CD14-positive monocyte (primary cell): ENCODE data around the gene TRABD. TPM values are rescaled to one million over a fixed set of nuclear protein-coding genes. Genes with fewer than 3 reads are reported as not detected.
A peak's percentile ranks its signal among the peaks of the same experiment; 100 is the strongest.

Experiments used
- DNase-seq, 3 donors: peaks; one replicate each; pipeline ENCODE4 v3.0.0-alpha.2; 2011 to 2022
- H2AFZ ChIP-seq: 2 replicates; pipeline ENCODE4 v1.6.0; 2012; ENCODE audit warnings: mild to moderate bottlenecking, low read depth, low read length, inconsistent platforms; ENCODE audit not compliant: insufficient read depth, poor library complexity, severe bottlenecking
- H3K27ac ChIP-seq, 2 donors: 1 replicate in 1 of 2; 2 replicates in 1 of 2; pipeline ENCODE4 v1.5.1; 2012 to 2013; ENCODE audit warnings: low read length in 2 of 2, control low read depth in 1 of 2, inconsistent platforms in 1 of 2, low read depth in 1 of 2, mild to moderate bottlenecking in 1 of 2
- H3K27me3 ChIP-seq, 2 donors: one replicate each; pipeline versions ENCODE4 v1.6.0 to v1.6.1; 2011 to 2013; ENCODE audit warnings: low read length in 2 of 2; ENCODE audit not compliant: control insufficient read depth in 2 of 2, insufficient read depth in 2 of 2
- H3K36me3 ChIP-seq, 2 donors: replicated peaks in 1 of 2; 1 replicate in 1 of 2; 2 replicates in 1 of 2; pipeline versions ENCODE4 v1.5.1 to v1.6.1; 2012 to 2013; ENCODE audit warnings: low read length in 2 of 2, control low read depth in 1 of 2, inconsistent platforms in 1 of 2, mild to moderate bottlenecking in 1 of 2; ENCODE audit not compliant: insufficient read depth in 2 of 2, control insufficient read depth in 1 of 2
- H3K4me1 ChIP-seq, 2 donors: 1 replicate in 1 of 2; 2 replicates in 1 of 2; pipeline versions ENCODE4 v1.5.1 to v1.6.1; 2012 to 2013; ENCODE audit warnings: low read length in 2 of 2, control low read depth in 1 of 2, inconsistent platforms in 1 of 2, mild to moderate bottlenecking in 1 of 2, moderate library complexity in 1 of 2; ENCODE audit not compliant: insufficient read depth in 2 of 2, control insufficient read depth in 1 of 2
- H3K4me2 ChIP-seq: replicated peaks from 2 replicates; pipeline ENCODE3; 2012; ENCODE audit warnings: low read length, moderate library complexity, mild to moderate bottlenecking; ENCODE audit not compliant: poor library complexity, severe bottlenecking; ENCODE audit errors: extremely low read depth
- H3K4me3 ChIP-seq, 3 experiments: fragments of 200-600 bp in 1 of 3; sonication (generic) in 1 of 3; replicated peaks in 1 of 3; 1 replicate in 2 of 3; 2 replicates in 1 of 3; pipeline ENCODE4 v1.5.1; 2011 to 2013; ENCODE audit warnings: low read length in 3 of 3, mild to moderate bottlenecking in 3 of 3, control low read depth in 2 of 3, low read depth in 2 of 3, inconsistent platforms in 1 of 3, moderate library complexity in 1 of 3
- H3K79me2 ChIP-seq: 2 replicates; pipeline ENCODE4 v1.6.0; 2012; ENCODE audit warnings: mild to moderate bottlenecking, control low read depth, inconsistent platforms, low read length, moderate library complexity; ENCODE audit not compliant: insufficient read depth
- H3K9ac ChIP-seq: 2 replicates; pipeline ENCODE4 v1.6.0; 2017; ENCODE audit warnings: low read length, mild to moderate bottlenecking; ENCODE audit not compliant: insufficient read depth, poor library complexity, severe bottlenecking
- H3K9me3 ChIP-seq, 2 donors: replicated peaks in 1 of 2; 1 replicate in 1 of 2; 2 replicates in 1 of 2; pipeline versions ENCODE4 v1.5.1 to v1.6.1; 2012 to 2013; ENCODE audit warnings: low read length in 2 of 2, control low read depth in 1 of 2; ENCODE audit not compliant: control insufficient read depth in 1 of 2, insufficient read depth in 1 of 2
- H4K20me1 ChIP-seq: 2 replicates; pipeline ENCODE4 v1.6.0; 2012; ENCODE audit warnings: mild to moderate bottlenecking, low read length, control low read depth, moderate library complexity; ENCODE audit not compliant: insufficient read depth
- H3K27ac Mint-ChIP-seq, 7 donors: one replicate each; pipeline ENCODE4 v1.8.0; 2020; ENCODE audit warnings: mild to moderate bottlenecking in 7 of 7, mixed read lengths in 7 of 7, moderate library complexity in 6 of 7, inconsistent platforms in 2 of 7
- H3K27me3 Mint-ChIP-seq, 3 donors: one replicate each; pipeline ENCODE4 v1.8.0; 2021 to 2022; ENCODE audit warnings: low read depth in 3 of 3, mild to moderate bottlenecking in 3 of 3, mixed read lengths in 3 of 3, moderate library complexity in 3 of 3, inconsistent platforms in 1 of 3
- H3K36me3 Mint-ChIP-seq, 2 donors: one replicate each; pipeline ENCODE4 v1.8.0; 2020; ENCODE audit warnings: mixed read lengths in 2 of 2, inconsistent platforms in 1 of 2, mild to moderate bottlenecking in 1 of 2
- H3K4me1 Mint-ChIP-seq: one replicate; pipeline ENCODE4 v1.8.0; 2020; ENCODE audit warnings: mild to moderate bottlenecking, mixed read lengths
- H3K4me3 Mint-ChIP-seq, 2 donors: one replicate each; pipeline ENCODE4 v1.8.0; 2020; ENCODE audit warnings: mild to moderate bottlenecking in 2 of 2, mixed read lengths in 2 of 2, moderate library complexity in 1 of 2
- H3K9me3 Mint-ChIP-seq, 7 donors: one replicate each; pipeline ENCODE4 v1.8.0; 2020 to 2022; ENCODE audit warnings: mixed read lengths in 7 of 7, mild to moderate bottlenecking in 6 of 7, moderate library complexity in 6 of 7, inconsistent platforms in 2 of 7
- WGBS: methylation state at CpG from one replicate; pipeline ENCODE4 v1.1.5; 2013; ENCODE audit warnings: missing lambda C conversion rate; ENCODE audit not compliant: insufficient coverage; 5-methylcytosine and 5-hydroxymethylcytosine counted together
- intact Hi-C, 2 donors: fragments of 100-400 bp; cut with micrococcal nuclease; formaldehyde crosslinking; loops; one replicate each; pipeline versions ENCODE4 v1.15.0 to v1.15.1; 2023
- polyA plus RNA-seq, 3 donors: library from polyadenylated mRNA; depleted of rRNA in 1 of 3; unstranded in 2 of 3; stranded (reverse) in 1 of 3; fragments of 300-500 nt in 2 of 3; fragments of >200 nt in 1 of 3; fragmentation: Illumina TruSeq in 2 of 3; gene quantifications; 1 replicate in 2 of 3; 2 replicates in 1 of 3; pipeline ENCODE4 v1.2.3, GENCODE V29; 2012 to 2021
- TF ChIP-seq, protein P1 (sequence below): fragments of 200-600 bp; IDR thresholded peaks from one replicate; pipeline ENCODE4 v1.8.0; 2022; ENCODE audit warnings: antibody characterized with exemption, mild to moderate bottlenecking

TRABD gene
- polyA plus RNA-seq, 3 donors: 34.5 to 240 (median 39.3) TPM

GRCh38 chr22:50173983-50174355, 11.7 kb upstream of the TRABD start:
- Mint-ChIP-seq H3K4me3 (no peak overlapping the region), H3K27ac (no peak overlapping the region), H3K4me1 (peaks cover 23% of the 10 kb centered on the region), H3K9me3 (peaks cover 2 to 12% (median 8%) of the 10 kb centered on the region in 7 donors), H3K36me3 (peaks cover 6 to 8% of the 10 kb centered on the region in 2 donors), H3K27me3 (peaks cover 20 to 60% (median 32%) of the 10 kb centered on the region in 3 donors)
- Histone ChIP-seq H3K9ac (no peak overlapping the region), H4K20me1 (no peaks in the 10 kb centered on the region), H3K27me3 (peaks cover 5 to 18% of the 10 kb centered on the region in 2 donors), H3K9me3 (no peaks in the 10 kb centered on the region), H3K4me3 (no peak overlapping the region), H3K4me1 (peaks cover 13 to 33% of the 10 kb centered on the region in 2 donors), H3K79me2 (no peaks in the 10 kb centered on the region), H3K27ac (no peak overlapping the region), H2AFZ (no peak overlapping the region), H3K4me2 (no peak overlapping the region), H3K36me3 (no peaks in the 10 kb centered on the region)
- 98% methylated on average over 6 of the region's 6 CpGs for WGBS
- TF ChIP-seq, protein P1, sequence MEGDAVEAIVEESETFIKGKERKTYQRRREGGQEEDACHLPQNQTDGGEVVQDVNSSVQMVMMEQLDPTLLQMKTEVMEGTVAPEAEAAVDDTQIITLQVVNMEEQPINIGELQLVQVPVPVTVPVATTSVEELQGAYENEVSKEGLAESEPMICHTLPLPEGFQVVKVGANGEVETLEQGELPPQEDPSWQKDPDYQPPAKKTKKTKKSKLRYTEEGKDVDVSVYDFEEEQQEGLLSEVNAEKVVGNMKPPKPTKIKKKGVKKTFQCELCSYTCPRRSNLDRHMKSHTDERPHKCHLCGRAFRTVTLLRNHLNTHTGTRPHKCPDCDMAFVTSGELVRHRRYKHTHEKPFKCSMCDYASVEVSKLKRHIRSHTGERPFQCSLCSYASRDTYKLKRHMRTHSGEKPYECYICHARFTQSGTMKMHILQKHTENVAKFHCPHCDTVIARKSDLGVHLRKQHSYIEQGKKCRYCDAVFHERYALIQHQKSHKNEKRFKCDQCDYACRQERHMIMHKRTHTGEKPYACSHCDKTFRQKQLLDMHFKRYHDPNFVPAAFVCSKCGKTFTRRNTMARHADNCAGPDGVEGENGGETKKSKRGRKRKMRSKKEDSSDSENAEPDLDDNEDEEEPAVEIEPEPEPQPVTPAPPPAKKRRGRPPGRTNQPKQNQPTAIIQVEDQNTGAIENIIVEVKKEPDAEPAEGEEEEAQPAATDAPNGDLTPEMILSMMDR: no peak
- intact Hi-C loops: loop anchor here in 1 of 2 donors (2.0 to 5.0 kb wide), 2 partner anchors 13 to 33 kb away; no protein-coding TSS in a partner anchor
- no peak for DNase-seq

- intact Hi-C loops: loop anchor here in 1 of 2 donors (5.0 kb wide), 1 partner anchor 33 kb away; no protein-coding TSS in a partner anchor
- H3K79me2 ChIP-seq: no peaks in the 10 kb centered on the region
- 95% methylated on average over 26 of the region's 27 CpGs for WGBS
- peaks cover 10 to 34% of the 10 kb centered on the region in 2 donors for H3K4me1 ChIP-seq
- H3K36me3 ChIP-seq: no peaks in the 10 kb centered on the region
- H2AFZ ChIP-seq: no peak overlapping the region
- no peaks in the 10 kb centered on the region for H4K20me1 ChIP-seq
- peaks cover 17 to 58% (median 28%) of the 10 kb centered on the region in 3 donors for H3K27me3 Mint-ChIP-seq
- TF ChIP-seq, protein P1: no peak
- peaks cover 2 to 12% (median 7%) of the 10 kb centered on the region in 7 donors for H3K9me3 Mint-ChIP-seq
- H3K9ac ChIP-seq: no peak overlapping the region
- H3K36me3 Mint-ChIP-seq: peaks cover 6 to 9% of the 10 kb centered on the region in 2 donors
- H3K4me3 Mint-ChIP-seq: peak overlapping the region in 1 of 2 donors; percentile 39
- H3K27me3 ChIP-seq: peaks cover 0 to 12% of the 10 kb centered on the region in 2 donors
- H3K4me1 Mint-ChIP-seq: peaks cover 21% of the 10 kb centered on the region
- H3K4me3 ChIP-seq: no peak overlapping the region
- H3K27ac Mint-ChIP-seq: no peak overlapping the region
- no peak overlapping the region for H3K27ac ChIP-seq
- no peak for DNase-seq
- H3K9me3 ChIP-seq: no peaks in the 10 kb centered on the region
- no peak overlapping the region for H3K4me2 ChIP-seq
Measured at GRCh38 chr22:50174382-50175190, 11.1 kb upstream of the TRABD start.
